Keratinocyte (primary cell): ENCODE measurements around the gene PRKCH. TPM values are rescaled to one million over a fixed set of nuclear protein-coding genes. Genes with fewer than 3 reads are reported as not detected.

Experiments used
- DNase-seq: peaks from one replicate; pipeline ENCODE4 v3.0.0-alpha.2; 2011; ENCODE audit warnings: low read depth, missing footprints, low spot score
- FAIRE-seq: peaks from 2 replicates; lab custom pipeline; 2011; peaks lifted over from hg19 to GRCh38; lab: Jason Lieb, UNC
- H2AFZ ChIP-seq: 2 replicates; pipeline ENCODE4 v1.6.0; 2012; ENCODE audit warnings: low read length, control low read depth, inconsistent platforms; ENCODE audit not compliant: control insufficient read depth
- H3K27ac ChIP-seq: 2 replicates; pipeline ENCODE4 v1.5.1; 2011; ENCODE audit warnings: low read length; ENCODE audit not compliant: control insufficient read depth, insufficient read depth
- H3K27me3 ChIP-seq: 3 replicates; pipeline ENCODE4 v1.6.0; 2011; ENCODE audit warnings: low read length; ENCODE audit not compliant: control insufficient read depth, insufficient read depth; ENCODE audit errors: extremely low read depth
- H3K36me3 ChIP-seq, 2 experiments: 2 replicates in 1 of 2; 3 replicates in 1 of 2; pipeline ENCODE4 v1.5.1; 2011; ENCODE audit warnings: low read length in 2 of 2, mild to moderate bottlenecking in 1 of 2; ENCODE audit not compliant: control insufficient read depth in 2 of 2, insufficient read depth in 2 of 2; ENCODE audit errors: extremely low read depth in 1 of 2
- H3K4me1 ChIP-seq: 3 replicates; pipeline ENCODE4 v1.5.1; 2011; ENCODE audit warnings: low read length; ENCODE audit not compliant: control insufficient read depth, insufficient read depth; ENCODE audit errors: extremely low read depth
- H3K4me2 ChIP-seq: 3 replicates; pipeline ENCODE4 v1.6.0; 2011; ENCODE audit warnings: low read depth, low read length; ENCODE audit not compliant: control insufficient read depth, insufficient read depth; ENCODE audit errors: extremely low read depth
- H3K4me3 ChIP-seq, 3 experiments: fragments of 200-600 bp in 1 of 3; sonication (generic) in 1 of 3; 2 replicates in 2 of 3; 3 replicates in 1 of 3; pipeline ENCODE4 v1.5.1; 2011 to 2016; ENCODE audit warnings: low read length in 3 of 3, mild to moderate bottlenecking in 3 of 3, control low read depth in 2 of 3, inconsistent platforms in 1 of 3, low read depth in 1 of 3, mixed read lengths in 1 of 3, mixed run types in 1 of 3, moderate library complexity in 1 of 3; ENCODE audit not compliant: control insufficient read depth in 2 of 3, insufficient read depth in 2 of 3; ENCODE audit errors: extremely low read depth in 1 of 3
- H3K79me2 ChIP-seq: 2 replicates; pipeline ENCODE4 v1.6.0; 2012; ENCODE audit warnings: low read length; ENCODE audit not compliant: control insufficient read depth, insufficient read depth
- H3K9ac ChIP-seq: 3 replicates; pipeline ENCODE4 v1.6.0; 2011; ENCODE audit warnings: low read length; ENCODE audit not compliant: control insufficient read depth, insufficient read depth; ENCODE audit errors: extremely low read depth
- H3K9me1 ChIP-seq: 3 replicates; pipeline ENCODE4 v1.6.0; 2011; ENCODE audit warnings: low read length; ENCODE audit not compliant: control insufficient read depth, insufficient read depth; ENCODE audit errors: extremely low read depth
- H3K9me3 ChIP-seq: 2 replicates; pipeline ENCODE4 v1.5.1; 2012; ENCODE audit warnings: low read depth, low read length; ENCODE audit not compliant: control insufficient read depth
- H4K20me1 ChIP-seq: 3 replicates; pipeline ENCODE4 v1.6.0; 2011; ENCODE audit warnings: low read length; ENCODE audit not compliant: control insufficient read depth, insufficient read depth; ENCODE audit errors: extremely low read depth
- CTCF ChIP-seq, 3 experiments: IDR thresholded peaks in 1 of 3; conservative IDR thresholded peaks in 1 of 3; optimal IDR thresholded peaks in 1 of 3; 2 replicates in 2 of 3; 3 replicates in 1 of 3; pipeline versions ENCODE3 to v1.5.1; 2011; ENCODE audit warnings: low read length in 3 of 3, mild to moderate bottlenecking in 3 of 3, moderate library complexity in 2 of 3, control low read depth in 1 of 3, inconsistent platforms in 1 of 3; ENCODE audit not compliant: insufficient read depth in 2 of 3; ENCODE audit errors: extremely low read depth in 1 of 3
- EZH2 ChIP-seq: IDR thresholded peaks from one replicate; pipeline ENCODE4 v1.6.1; 2012; ENCODE audit warnings: inconsistent platforms, mild to moderate bottlenecking, low read length, moderate library complexity
- dilution Hi-C: fragments of 300-500 bp; cut with MboI; formaldehyde crosslinking; loops from one replicate; pipeline ENCODE4 v1.7.0; 2020; ENCODE audit warnings: low sequenced_read_pairs; ENCODE audit not compliant: extremely low pct_ligation_motif_present
- polyA plus RNA-seq, 5 experiments: library from polyadenylated mRNA; depleted of rRNA in 3 of 5; stranded (reverse) in 3 of 5; stranded (forward) in 1 of 5; unstranded in 1 of 5; fragments of >200 nt; gene quantifications; 1 replicate in 1 of 5; 2 replicates in 3 of 5; 3 replicates in 1 of 5; pipeline versions ENCODE4 v1.2.1 to v1.2.3, GENCODE V29; 2011 to 2012; ENCODE audit warnings: missing spikeins in 2 of 5, low read depth in 1 of 5, low replicate concordance in 1 of 5

The PRKCH gene
- polyA plus RNA-seq, 1 donor (not counting 4 experiments of a cell fraction or from before 2014, with no cell fraction given): 13.7 TPM

- no peak for TF ChIP-seq CTCF (optimal IDR thresholded peaks at IDR 0.05 in 1 of 3, IDR thresholded peaks at IDR 0.05 in 1 of 3, conservative IDR thresholded peaks at IDR 0.05 in 1 of 3; ENCODE audit: extremely low read depth in 1 of 3, insufficient read depth in 2 of 3, low read length in 3 of 3)
- no peak for TF ChIP-seq EZH2
- Histone ChIP-seq H2AFZ (no peak overlapping the region), H3K9me1 (peaks cover 4% of the 10 kb centered on the region), H3K36me3 (no peaks in the 10 kb centered on the region), H3K79me2 (no peaks in the 10 kb centered on the region), H4K20me1 (no peaks in the 10 kb centered on the region), H3K27me3 (no peaks in the 10 kb centered on the region), H3K9me3 (no peaks in the 10 kb centered on the region), H3K9ac (no peak overlapping the region), H3K4me3 (no peak overlapping the region), H3K4me1 (peaks cover 19% of the 10 kb centered on the region), H3K4me2 (no peak overlapping the region), H3K27ac (no peak overlapping the region)
- DNase-seq (no peak), FAIRE-seq (no peak)
- dilution Hi-C loops: no loop called here
Observed at GRCh38 chr14:61418746-61419145, 97.4 kb downstream of the PRKCH start.

- Histone ChIP-seq H3K9me1 (peaks cover 4% of the 10 kb centered on the region), H4K20me1 (no peaks in the 10 kb centered on the region), H2AFZ (no peak overlapping the region), H3K4me1 (peaks cover 19% of the 10 kb centered on the region), H3K4me2 (no peak overlapping the region), H3K79me2 (no peaks in the 10 kb centered on the region), H3K27me3 (no peaks in the 10 kb centered on the region), H3K36me3 (no peaks in the 10 kb centered on the region), H3K27ac (no peak overlapping the region), H3K9me3 (no peaks in the 10 kb centered on the region), H3K9ac (no peak overlapping the region), H3K4me3 (no peak overlapping the region)
- dilution Hi-C loops: no loop called here
- FAIRE-seq (no peak), DNase-seq (no peak)
- TF ChIP-seq CTCF (optimal IDR thresholded peaks at IDR 0.05 in 1 of 3, IDR thresholded peaks at IDR 0.05 in 1 of 3, conservative IDR thresholded peaks at IDR 0.05 in 1 of 3; ENCODE audit: extremely low read depth in 1 of 3, insufficient read depth in 2 of 3, low read length in 3 of 3): no peak
- TF ChIP-seq EZH2: no peak
Observed at GRCh38 chr14:61419201-61419600, 97.8 kb downstream of the PRKCH start.
